Measurements from ENCODE around the gene SHC3. TPM values are rescaled to one million over a fixed set of nuclear protein-coding genes. Genes with fewer than 3 reads are reported as not detected.
"Not testable (repeated sequence)": the region's sequence is repeated elsewhere in the genome, so short reads cannot be mapped to it uniquely, and the experiment has no call there.

The SHC3 gene, protein sequence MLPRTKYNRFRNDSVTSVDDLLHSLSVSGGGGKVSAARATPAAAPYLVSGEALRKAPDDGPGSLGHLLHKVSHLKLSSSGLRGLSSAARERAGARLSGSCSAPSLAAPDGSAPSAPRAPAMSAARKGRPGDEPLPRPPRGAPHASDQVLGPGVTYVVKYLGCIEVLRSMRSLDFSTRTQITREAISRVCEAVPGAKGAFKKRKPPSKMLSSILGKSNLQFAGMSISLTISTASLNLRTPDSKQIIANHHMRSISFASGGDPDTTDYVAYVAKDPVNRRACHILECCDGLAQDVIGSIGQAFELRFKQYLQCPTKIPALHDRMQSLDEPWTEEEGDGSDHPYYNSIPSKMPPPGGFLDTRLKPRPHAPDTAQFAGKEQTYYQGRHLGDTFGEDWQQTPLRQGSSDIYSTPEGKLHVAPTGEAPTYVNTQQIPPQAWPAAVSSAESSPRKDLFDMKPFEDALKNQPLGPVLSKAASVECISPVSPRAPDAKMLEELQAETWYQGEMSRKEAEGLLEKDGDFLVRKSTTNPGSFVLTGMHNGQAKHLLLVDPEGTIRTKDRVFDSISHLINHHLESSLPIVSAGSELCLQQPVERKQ
- 1 to 10 TPM; 1.2 to 3.3 (median 2.6) TPM for polyA plus RNA-seq (ENCODE audit: insufficient read length in 4 of 4)

DNA sequence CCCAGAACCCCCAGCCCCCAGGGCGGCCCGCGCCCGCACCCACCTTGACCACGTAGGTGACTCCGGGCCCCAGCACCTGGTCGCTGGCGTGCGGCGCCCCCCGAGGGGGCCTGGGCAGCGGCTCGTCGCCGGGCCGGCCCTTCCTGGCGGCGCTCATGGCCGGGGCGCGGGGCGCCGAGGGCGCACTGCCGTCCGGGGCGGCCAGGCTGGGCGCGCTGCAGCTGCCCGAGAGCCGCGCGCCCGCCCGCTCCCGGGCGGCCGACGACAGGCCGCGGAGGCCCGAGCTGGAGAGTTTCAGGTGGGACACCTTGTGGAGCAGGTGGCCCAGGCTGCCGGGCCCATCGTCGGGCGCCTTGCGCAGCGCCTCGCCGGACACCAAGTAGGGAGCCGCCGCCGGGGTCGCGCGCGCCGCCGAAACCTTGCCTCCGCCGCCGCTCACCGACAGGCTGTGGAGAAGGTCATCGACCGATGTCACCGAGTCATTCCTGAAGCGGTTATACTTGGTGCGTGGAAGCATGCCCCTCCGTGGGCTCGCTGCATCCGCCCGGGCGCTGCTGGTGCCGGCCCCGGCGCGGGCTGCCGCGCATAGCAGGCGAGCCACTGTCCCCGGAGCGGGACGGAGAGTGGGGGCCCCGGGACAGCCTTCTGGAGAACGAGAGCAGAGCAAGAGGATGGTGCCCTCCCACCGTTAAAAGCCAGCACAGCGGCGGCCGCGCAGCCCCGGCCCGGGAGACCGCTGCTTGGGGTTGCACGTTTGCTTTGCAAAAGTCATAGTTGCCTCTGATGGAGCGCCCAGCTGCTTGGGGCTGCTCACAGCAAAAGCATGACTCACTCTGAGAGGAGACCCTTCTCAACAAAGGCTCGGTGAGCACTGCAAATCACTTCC is at the start of gene SHC3:
TSS of gene SHC3 (minus strand) at position 875 of the 886 bp plus-strand sequence. CDS start at position 517, 358 bp downstream.
- DNase-seq (ENCODE audit: low read depth in 4 of 4, low spot score in 3 of 4), result no peak

DNA sequence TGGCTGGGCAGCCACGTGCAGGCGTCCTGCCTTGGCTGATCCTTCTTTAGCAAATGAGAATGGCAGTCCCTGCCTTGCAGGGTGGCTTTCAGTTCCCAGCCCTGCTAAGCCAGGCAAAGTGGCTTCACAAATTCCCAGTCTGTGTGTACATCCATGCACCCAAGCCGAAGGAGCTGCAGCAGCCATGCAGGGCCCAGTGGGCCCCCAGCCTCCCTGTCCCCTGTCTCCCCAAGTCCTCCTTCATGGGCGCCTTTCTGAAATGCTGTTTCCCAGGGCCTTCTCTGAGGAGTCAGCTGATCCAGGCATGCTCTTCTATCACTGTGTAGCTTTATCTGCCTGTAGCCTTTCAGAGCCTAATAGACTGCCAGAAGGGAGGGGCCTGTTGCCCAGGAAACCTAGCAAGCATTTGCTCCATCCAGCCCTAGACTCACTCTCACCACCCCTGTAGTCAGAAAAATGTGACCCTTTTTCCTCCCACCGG is 47.4 kb upstream of the SHC3 start:
- DNase-seq (ENCODE audit: low read depth in 4 of 4, low spot score in 3 of 4), result peak in 1 of 4 donors; percentile 25

DNA sequence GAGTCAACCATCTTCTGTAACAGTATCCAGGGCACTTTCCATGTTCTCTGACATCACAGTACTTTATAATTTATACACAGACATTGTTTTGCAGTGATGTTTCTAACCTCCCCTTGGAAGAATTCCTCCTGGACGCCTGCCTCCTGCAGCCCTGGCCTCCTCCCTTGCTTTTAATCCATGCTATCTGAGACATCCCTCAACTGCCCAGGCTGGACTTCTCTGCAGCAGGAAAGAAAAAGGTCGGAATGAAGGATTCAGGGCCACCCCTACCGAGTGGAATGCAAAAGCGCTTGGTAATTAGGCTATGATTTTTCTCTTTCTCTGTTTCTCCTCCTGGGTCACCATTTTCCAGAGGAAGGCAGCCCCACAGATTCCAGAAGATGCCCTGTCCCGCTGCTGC is 47.0 kb upstream of the SHC3 start:
- no peak for DNase-seq (ENCODE audit: low read depth in 4 of 4, low spot score in 3 of 4)

DNA sequence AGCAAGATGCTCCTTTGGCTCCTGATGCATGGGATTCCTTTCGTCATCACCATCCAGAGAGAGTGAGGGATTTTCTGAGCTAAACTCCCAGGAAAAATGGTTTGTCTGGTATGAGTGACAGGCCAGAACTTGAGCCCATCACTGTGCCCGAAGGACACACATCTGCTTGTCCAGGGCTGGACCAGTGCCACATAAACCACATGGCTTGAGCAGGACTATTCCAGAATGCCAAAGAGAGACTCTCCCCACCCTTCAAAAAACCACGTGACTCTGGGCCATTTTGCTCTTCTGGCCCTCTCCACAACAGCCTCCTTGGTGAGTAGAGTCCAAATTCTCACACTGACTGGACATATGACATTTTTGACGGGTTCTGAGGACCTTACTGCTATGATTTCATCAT is 46.4 kb upstream of the SHC3 start:
- DNase-seq (ENCODE audit: low read depth in 4 of 4, low spot score in 3 of 4), result no peak

DNA sequence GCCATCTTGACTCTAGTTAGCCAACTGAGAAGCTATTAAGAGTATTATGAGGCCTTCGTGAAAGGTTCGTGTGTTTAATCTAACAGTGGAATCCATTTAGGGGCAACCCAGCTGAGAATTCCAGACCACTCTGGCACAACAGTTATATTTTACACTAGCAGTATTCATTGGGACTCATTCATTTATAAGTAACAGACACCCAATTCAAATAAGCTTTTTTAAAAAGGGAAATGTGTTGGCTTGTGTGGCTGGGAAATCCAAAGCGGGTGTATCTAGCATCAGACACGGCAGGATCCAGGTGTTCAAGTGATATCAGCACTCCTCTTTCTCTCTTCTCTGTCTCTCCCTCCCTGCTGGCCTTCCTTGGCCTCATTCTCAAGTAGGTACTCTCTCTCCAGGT is 46.0 kb upstream of the SHC3 start:
- DNase-seq (ENCODE audit: low read depth in 4 of 4, low spot score in 3 of 4), result no peak

DNA sequence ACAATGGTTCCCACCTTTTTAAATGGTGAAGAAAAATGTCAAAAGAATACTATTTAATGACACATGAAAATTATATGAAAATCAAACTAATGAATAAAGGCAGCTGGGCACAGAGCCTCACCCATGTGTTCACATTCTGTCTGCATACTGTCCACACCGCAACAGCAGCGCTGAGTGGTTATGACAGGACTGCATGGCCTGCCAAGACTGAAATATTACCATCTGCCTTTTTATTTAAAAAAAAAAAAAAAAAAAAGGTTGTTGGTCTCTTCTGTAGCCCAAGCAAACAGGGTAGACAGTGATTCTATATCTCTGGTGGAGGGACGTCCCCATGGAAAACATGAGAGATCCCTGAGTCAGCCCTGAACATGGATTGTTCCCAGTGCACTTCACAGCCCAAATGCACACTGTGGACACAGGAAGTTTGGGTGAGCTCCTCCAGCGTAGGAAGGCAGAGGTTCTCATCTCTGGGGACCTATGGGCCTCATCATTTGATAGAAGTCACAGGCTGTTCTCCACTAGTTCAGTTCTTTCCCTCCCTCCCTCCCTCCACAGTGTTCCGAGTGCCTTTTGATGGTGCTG is 44.9 kb upstream of the SHC3 start:
- DNase-seq (ENCODE audit: low read depth in 4 of 4, low spot score in 3 of 4), result no peak

DNA sequence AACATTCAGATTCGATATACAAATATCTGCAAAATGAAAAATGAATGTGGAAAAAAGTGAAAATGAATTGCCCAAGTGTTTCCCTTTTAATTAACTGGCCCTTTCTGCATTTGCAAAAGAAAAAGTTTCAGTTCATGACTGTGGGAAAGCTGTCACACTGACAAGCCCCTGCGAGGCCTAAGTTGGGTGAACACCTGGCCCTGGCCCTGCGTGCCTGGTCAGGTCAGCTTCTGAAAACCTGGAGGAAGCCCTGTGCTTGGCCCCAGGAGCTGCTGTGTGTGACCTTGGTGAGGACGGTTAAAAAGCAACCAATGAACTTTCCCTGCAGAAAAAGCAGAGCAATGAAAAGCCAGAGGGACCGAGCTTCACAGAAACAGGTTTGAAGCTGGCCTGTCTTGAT is 41.0 kb upstream of the SHC3 start:
- DNase-seq (ENCODE audit: low read depth in 4 of 4, low spot score in 3 of 4), result no peak

DNA sequence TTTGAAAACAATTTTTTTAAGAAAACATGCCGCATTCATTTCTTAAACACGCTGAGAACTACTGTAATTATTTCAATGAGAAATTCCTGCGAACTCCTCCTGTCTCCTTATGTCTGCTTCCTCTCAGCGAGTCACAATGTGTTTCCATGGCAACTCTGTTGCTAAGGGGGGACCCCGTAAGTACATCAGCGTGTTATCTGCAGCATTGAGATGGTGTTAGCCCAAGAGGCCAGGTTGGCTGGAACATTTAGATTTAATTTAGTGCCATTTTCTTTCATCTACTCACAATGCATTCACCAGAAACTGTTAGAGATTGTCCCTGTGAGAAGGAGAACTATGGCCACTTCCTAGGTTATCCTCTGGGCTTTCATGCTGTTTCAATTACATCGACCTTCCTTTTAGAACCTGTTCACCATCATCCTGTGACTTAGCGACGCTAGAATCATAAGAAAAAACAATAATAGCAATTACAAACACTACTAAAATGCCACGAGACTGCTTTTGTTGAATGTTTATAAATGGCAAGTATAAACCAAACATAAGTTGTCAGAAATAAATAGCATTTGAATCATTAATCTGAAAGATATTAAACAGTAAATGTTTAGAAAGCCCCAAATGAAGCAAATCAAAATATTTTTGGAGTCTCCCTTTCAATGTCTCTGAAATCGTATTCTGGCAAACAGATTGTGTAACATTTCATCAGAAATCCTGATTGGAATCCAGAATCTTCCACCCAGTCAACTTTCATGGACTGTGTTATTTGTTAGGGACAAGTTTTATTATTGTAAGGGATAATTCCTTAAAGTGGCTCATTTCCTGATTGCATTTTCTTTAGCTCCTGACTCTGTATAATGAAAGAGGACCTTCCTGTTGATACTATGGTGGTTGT is 39.7 kb upstream of the SHC3 start:
- DNase-seq (ENCODE audit: low read depth in 4 of 4, low spot score in 3 of 4), result no peak

DNA sequence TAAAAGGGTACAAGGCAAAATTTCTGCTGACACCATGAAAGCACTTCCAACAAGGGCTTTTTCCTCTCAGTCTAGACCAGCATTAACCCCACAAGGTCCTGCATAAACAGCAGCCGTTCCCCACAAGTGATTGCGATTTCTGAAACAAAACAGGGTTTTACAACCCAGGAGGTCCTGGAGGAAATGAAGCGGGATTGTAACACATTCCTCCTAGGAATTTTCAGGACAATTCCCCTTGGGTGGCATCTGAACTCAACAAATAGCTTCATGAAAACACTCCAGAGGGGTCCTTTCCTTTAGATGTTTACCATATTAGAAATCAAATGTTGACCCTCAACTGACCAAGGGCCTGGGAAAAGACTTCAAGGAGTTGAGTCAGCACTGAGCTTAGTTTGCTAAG is 36.7 kb upstream of the SHC3 start:
- DNase-seq (ENCODE audit: low read depth in 4 of 4, low spot score in 3 of 4), result no peak

DNA sequence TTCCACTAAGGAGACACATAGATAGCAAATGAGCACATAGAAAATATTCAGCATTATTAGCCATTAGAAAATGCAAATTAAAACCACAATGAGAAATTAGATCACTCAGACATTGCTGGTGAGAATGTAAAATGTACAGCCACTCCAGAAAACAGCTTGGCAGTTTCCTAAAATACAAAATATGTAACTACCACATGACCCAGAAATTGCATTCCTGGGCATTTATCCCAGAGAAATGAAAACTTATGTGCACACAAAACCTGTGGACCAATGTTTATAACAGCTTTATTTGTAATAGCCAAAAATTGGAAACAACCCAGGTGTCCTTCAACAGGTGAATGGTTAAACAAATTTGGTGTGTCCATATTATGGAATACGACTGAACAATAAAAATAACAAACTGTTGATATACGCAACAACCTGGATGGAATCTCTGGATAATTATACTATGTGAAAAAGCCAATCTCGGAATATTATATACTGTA is 34.8 kb upstream of the SHC3 start:
- DNase-seq (ENCODE audit: low read depth in 4 of 4, low spot score in 3 of 4), result no peak

DNA sequence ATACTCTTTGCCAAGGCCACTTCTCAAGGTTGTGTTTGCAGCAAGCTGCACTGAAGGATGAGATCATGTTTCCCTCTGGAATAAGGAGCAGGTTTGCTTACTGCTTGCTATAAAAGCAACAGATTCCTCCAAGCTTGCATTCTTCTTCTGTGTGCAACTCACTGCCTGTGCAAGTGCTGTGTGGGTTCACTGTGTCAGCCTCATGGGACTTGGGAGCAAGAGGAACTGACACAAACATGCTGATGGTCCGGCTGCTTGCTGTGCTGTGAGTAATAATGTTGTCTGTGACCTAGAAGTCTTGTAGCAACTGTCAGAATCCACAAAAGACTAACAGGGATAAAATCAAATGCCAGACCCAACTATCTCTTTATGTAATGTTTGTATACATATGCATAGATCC is 33.6 kb upstream of the SHC3 start:
- DNase-seq (ENCODE audit: low read depth in 4 of 4, low spot score in 3 of 4), result no peak

DNA sequence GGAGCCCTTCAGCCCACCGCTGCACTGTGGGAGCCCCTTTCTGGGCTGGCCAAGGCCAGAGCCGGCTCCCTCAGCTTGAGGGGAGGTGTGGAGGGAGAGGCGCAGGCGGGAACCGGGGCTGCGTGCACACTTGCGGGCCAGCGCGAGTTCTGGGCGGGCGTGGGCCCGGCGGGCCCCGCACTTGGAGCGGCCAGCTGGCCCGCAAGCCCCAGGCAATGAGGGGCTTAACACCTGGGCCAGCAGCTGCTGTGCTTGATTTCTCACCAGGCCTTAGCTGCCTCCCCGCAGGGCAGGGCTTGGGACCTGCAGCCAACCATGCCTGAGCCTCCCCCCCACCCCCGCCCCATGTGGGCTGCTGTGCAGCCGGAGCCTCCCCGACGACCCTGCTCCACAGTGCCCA is 30.7 kb upstream of the SHC3 start:
- not testable (repeated sequence) for DNase-seq (ENCODE audit: low read depth in 4 of 4, low spot score in 3 of 4)

DNA sequence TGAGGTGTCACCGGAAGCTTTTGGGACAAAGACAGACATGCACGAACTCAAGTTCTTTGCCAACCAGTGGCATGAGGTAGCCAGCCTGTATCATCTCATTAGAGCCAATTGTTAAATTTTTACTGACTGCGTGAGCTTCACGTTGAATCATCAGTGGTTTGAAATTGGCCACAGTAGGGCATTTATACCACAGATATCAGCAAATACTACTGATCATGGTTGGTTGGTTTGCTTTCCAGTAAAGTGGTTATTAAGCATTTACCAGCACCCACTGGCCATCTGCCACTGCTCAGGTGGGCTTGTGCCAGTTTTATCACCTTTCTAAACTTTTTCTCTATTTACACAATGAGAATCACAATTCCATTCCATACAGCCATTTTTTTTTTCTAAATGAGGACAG is 28.4 kb upstream of the SHC3 start:
- no peak for DNase-seq (ENCODE audit: low read depth in 4 of 4, low spot score in 3 of 4)

DNA sequence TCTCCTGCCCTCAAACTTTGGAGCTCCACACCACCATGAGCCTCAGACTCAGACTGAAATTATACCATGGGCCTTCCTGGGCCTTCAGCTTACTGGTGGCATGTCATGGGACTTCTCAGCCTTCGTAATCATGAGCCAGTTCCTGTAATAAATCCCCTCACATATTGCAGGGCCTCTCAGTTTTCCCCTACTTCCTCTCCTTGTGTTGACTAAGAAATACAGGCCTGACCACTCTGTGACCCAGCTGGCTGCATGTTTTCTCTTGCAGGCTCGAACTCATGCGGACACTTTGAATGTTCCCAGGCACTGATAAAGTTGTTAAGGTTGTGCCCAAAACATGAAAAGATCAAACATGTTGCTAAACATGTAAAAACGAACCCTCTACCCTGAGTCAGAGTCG is 26.2 kb upstream of the SHC3 start:
- DNase-seq (ENCODE audit: low read depth in 4 of 4, low spot score in 3 of 4), result no peak

DNA sequence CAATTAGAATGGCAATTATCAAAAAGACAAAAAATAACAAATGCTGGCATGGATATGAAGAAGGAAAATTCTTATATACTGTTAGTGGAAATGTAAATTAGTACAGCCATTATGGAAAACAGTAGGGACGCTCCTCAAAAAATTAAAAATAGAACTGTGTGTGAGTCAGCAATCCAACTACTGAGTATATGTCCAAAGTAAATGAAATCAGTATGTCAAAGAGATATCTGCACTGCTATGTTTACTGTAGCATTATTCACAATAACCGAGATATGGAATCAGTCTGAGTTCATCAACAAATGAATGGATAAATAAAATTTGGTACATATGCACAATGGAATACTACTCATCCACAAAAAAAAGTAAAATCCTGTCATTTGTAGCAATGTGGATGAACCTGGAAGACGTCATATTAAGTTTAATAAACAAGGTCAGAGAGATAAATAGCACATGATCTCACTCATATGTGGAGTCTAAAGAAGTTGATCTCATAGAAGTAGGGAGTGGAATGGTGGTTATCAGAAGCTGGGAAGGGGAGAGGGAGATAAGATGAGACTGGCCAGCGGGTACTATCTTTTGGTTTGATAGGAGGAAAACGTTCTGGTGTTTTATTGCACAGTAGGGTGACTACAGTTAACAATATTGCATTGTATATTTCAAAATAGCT is 16.6 kb upstream of the SHC3 start:
- no peak for DNase-seq (ENCODE audit: low read depth in 4 of 4, low spot score in 3 of 4)

DNA sequence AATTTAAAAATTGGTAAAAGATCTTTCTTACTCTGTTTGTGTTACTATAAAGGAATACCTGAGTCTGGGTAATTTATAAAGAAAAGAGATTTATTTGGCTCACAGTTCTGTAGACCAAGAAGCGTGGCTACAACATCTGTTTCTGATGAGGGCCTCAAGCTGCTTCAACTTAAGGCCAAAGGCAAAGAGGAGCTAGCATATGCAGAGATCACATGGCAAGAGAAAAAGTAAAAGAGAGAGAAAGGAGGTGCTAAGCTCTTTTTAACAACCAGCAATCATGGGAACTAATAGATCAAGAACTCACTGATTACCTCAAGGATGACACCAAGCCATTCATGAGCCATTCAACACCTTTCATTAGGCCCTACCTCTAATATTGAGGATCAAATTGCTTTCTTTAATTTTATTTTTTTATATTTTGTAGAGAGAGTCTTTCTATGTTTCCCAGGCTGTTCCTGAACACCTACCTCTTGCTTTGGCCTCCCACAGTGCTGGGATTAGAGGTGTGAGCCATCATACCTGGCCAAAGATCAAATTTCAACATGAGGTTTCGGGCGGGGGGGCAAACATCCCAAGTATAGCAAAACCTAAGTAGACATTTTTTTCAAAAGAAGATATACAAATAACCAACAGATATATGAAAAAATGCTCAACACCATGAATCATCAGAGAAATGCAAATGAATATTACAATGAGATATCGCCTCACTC is 16.0 kb upstream of the SHC3 start:
- DNase-seq (ENCODE audit: low read depth in 4 of 4, low spot score in 3 of 4), result no peak

DNA sequence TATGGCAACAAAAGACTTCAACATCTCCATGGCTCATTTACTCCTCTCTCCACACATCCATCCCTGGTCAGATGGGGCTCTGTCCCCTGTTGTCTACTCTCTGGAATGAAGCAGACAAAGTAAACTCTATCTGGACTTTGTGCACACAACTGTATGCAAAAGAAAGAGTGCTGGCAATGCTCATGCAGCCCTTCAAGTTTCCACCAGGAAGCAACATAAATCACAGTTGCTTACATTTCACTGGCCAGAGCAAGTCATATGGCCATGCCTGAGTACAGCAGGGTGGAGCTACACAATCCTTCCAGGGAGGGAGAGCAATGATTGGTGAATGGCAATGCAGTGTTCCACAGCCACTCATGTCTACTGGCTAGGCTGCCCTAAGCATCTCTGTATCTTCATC is 12.4 kb upstream of the SHC3 start:
- no peak for DNase-seq (ENCODE audit: low read depth in 4 of 4, low spot score in 3 of 4)

DNA sequence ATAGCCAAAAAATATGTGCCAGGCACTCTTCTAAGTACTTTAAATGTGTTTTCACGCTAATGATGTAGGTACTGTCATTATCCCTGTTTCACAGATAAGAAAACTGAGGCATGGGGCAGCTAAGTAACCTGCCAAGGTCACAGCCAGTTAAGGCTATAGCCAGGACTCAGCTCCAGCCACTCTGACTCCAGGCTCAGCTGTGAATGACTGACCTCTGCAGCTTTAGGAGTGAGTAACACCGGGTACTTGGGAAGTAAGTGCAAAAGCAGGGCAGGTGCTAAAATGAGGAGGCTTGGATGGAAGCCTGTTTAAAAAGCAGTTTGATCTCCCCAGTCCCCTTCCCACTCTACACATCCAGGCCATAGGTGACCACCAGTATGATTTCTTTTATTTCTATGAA is 10.6 kb upstream of the SHC3 start:
- DNase-seq (ENCODE audit: low read depth in 4 of 4, low spot score in 3 of 4), result no peak

DNA sequence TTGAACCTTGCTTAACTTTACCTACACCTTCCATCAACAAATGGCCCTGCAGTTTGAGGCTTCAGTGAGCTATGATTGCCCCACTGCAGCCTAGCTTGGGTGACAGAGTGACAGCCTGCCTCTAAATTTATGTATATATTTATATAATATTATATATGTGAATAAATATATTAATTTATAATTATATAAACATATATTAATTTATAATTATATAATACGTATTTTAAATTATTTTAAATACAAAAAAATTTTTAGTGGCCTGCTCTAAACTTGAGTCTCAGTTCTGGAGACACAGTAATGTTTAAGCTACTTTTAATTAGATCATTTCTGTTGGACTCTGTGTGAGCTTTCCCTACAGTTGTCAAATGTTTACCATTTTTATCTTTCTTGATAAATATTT is 9.3 kb upstream of the SHC3 start:
- no peak for DNase-seq (ENCODE audit: low read depth in 4 of 4, low spot score in 3 of 4)

Measured in left renal pelvis (tissue), 4 donors.